Measurements from ENCODE around the gene KDM6A. TPM values are rescaled to one million over a fixed set of nuclear protein-coding genes. Genes with fewer than 3 reads are reported as not detected.
A peak's percentile ranks its signal among the peaks of the same experiment; 100 is the strongest.

KDM6A gene
- total RNA-seq, 4 donors from 2014 or later = 35.0 to 69.5 (median 48.1) TPM

DNA sequence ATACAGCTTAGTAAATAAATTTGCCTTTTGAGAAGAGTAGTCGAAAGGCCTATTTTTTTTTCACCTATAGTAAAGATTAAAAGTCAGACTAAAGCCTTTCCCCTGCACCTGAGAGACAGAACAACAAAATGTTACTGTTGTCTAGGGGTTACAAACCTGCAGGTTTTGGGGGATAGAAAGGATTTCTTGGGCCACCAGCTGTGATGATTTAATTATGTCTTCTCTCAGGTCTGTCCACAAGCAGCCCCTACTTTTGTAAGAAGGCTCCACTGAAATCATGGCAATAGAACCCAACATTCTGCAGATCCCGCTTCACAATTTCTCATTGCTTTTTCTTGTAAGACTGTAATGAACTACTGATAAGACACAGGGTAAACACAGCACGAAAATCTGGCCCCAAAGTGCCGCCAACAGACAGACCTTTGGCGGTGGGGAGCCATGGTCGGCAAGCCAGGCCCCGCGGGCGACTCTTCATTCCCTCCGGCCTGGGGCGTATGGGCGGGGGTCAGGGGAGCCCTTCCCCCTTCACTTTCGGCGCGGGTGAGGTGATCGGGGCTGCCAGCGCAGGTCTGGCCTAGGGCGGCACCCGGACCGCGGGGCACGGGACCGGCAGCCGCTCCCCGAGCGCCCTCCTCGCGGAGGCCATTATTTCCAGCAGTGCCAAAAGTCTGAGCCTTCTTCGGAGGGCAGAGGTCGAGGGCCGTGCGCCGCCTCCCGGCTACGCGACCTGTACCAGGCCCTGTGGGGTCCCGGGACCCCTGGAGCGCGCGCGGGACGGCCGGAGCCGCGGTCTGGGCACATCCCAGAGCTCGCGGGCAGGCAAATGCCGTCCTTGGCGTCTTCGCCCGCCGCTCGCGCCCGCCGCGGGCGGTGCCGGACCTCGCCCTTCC is 812 bp upstream of the KDM6A start:
- 9 to 11% methylated on average over 1 to 2 of the region's 60 CpGs for WGBS, 2 donors
- DNase-seq = peak; percentile 41 to 42
- intact Hi-C loops (cut with DNase I) = no loop called here
- H3K27ac ChIP-seq = peak overlapping the region; percentile 94 to 100 (median 98)
- peaks cover 20 to 23% of the 10 kb centered on the region in 2 donors for H3K4me1 ChIP-seq
- H3K27me3 ChIP-seq = no peaks in the 10 kb centered on the region
- no peaks in the 10 kb centered on the region for H3K36me3 ChIP-seq
- H3K9me3 ChIP-seq = no peaks in the 10 kb centered on the region
- H3K4me3 ChIP-seq (replicated peaks in 1 of 3) = peak overlapping the region; percentile 39 to 94 (median 53)
- TF ChIP-seq POLR2A (IDR thresholded peaks at IDR 0.05) (no peak), CTCF (IDR thresholded peaks at IDR 0.05) (no peak)

GRCh38 chrX:44873415-44874276 is 658 bp downstream of the KDM6A start:
- H3K4me1 ChIP-seq = peaks cover 21 to 33% of the 10 kb centered on the region in 2 donors
- DNase-seq = peak; percentile 47 to 50
- H3K9me3 ChIP-seq = no peaks in the 10 kb centered on the region
- peak in 1 of 2 donors; percentile 45 for TF ChIP-seq POLR2A (IDR thresholded peaks at IDR 0.05)
- peak in 1 of 6 experiments; percentile 11 for TF ChIP-seq CTCF (IDR thresholded peaks at IDR 0.05)
- intact Hi-C loops (cut with DNase I) = no loop called here
- peak overlapping the region; percentile 98 to 100 (median 99) for H3K27ac ChIP-seq
- H3K4me3 ChIP-seq (replicated peaks in 1 of 3) = peak overlapping the region; percentile 47 to 94 (median 76)
- no peaks in the 10 kb centered on the region for H3K36me3 ChIP-seq
- no peaks in the 10 kb centered on the region for H3K27me3 ChIP-seq
- 0% methylated on average over 11 of the region's 99 CpGs; no CpG with 5 or more reads in 1 of the 2 donors for WGBS, 2 donors

GRCh38 chrX:44874420-44875184 is 1.6 kb downstream of the KDM6A start:
- no peak for DNase-seq
- H3K36me3 ChIP-seq = no peaks in the 10 kb centered on the region
- peak overlapping the region; percentile 98 to 100 (median 99) for H3K27ac ChIP-seq
- H3K9me3 ChIP-seq = no peaks in the 10 kb centered on the region
- WGBS, 2 donors = 1% methylated on average over 14 of the region's 14 CpGs
- TF ChIP-seq POLR2A (IDR thresholded peaks at IDR 0.05) (no peak), CTCF (IDR thresholded peaks at IDR 0.05) (no peak)
- intact Hi-C loops (cut with DNase I) = no loop called here
- peaks cover 23 to 36% of the 10 kb centered on the region in 2 donors for H3K4me1 ChIP-seq
- no peaks in the 10 kb centered on the region for H3K27me3 ChIP-seq
- peak overlapping the region in 2 of 3 donors; percentile 76 to 94 for H3K4me3 ChIP-seq (replicated peaks in 1 of 3)

GRCh38 chrX:44875185-44875489 is 2.1 kb downstream of the KDM6A start:
- H3K4me1 ChIP-seq = peaks cover 23 to 36% of the 10 kb centered on the region in 2 donors
- H3K4me3 ChIP-seq (replicated peaks in 1 of 3) = peak overlapping the region in 2 of 3 donors; percentile 76 to 94
- H3K36me3 ChIP-seq = no peaks in the 10 kb centered on the region
- no peaks in the 10 kb centered on the region for H3K27me3 ChIP-seq
- DNase-seq = no peak
- intact Hi-C loops (cut with DNase I) = no loop called here
- H3K27ac ChIP-seq = peak overlapping the region in 1 of 3 donors; percentile 99
- no peaks in the 10 kb centered on the region for H3K9me3 ChIP-seq
- TF ChIP-seq CTCF (IDR thresholded peaks at IDR 0.05) (no peak), POLR2A (IDR thresholded peaks at IDR 0.05) (no peak)
- 8 to 13% methylated on average over 5 of the region's 5 CpGs for WGBS, 2 donors

All from thyroid gland (tissue), 4 donors.